WTC11 (cell line): ENCODE data around the gene PTPRF. TPM values are rescaled to one million over a fixed set of nuclear protein-coding genes. Genes with fewer than 3 reads are reported as not detected.

Experiments used
- ATAC-seq: fragments of 200-7000 bp; cut with Tn5 transposase; 2 replicates; pipeline ENCODE4 v1.10.0; 2021; ENCODE audit warnings: mild to moderate bottlenecking, moderate library complexity
- CTCF ChIA-PET: fragments of 300-600 bp; sonication (Branson Sonifier 250); formaldehyde crosslinking; loops from one replicate; lab custom pipeline; 2021; ENCODE audit warnings: antibody characterized with exemption; lab: Charles Lee
- POLR2A ChIA-PET: fragments of 350-600 bp; sonication (Branson Sonifier 250); formaldehyde crosslinking; loops from one replicate; lab custom pipeline; 2021; ENCODE audit warnings: antibody characterized with exemption; lab: Charles Lee
- DNase-seq: peaks from one replicate; pipeline ENCODE4 v3.0.0; 2021; ENCODE audit warnings: low spot score
- H3K27ac Mint-ChIP-seq: 2 replicates; pipeline ENCODE4 v1.8.0; 2021; ENCODE audit warnings: mixed read lengths
- H3K27me3 Mint-ChIP-seq: 2 replicates; pipeline ENCODE4 v1.8.0; 2021; ENCODE audit warnings: low read depth, mild to moderate bottlenecking, moderate library complexity, mixed read lengths
- H3K36me3 Mint-ChIP-seq: 2 replicates; pipeline ENCODE4 v1.8.0; 2021; ENCODE audit warnings: mixed read lengths
- H3K4me1 Mint-ChIP-seq: 2 replicates; pipeline ENCODE4 v1.8.0; 2022; ENCODE audit warnings: mixed read lengths
- H3K4me3 Mint-ChIP-seq: 2 replicates; pipeline ENCODE4 v1.8.0; 2021; ENCODE audit warnings: mild to moderate bottlenecking, moderate library complexity, mixed read lengths
- H3K9me3 Mint-ChIP-seq: 2 replicates; pipeline ENCODE4 v1.8.0; 2021; ENCODE audit warnings: mixed read lengths
- CREB1 ChIP-seq: sonication (generic); formaldehyde crosslinking; IDR thresholded peaks from 2 replicates; pipeline ENCODE4 v1.8.0; 2023; ENCODE audit warnings: mild to moderate bottlenecking, missing genetic modification reagents
- EMX1 ChIP-seq: fragments of 250-450 bp; sonication (Bioruptor Pico); IDR thresholded peaks from 2 replicates; pipeline ENCODE4 v1.8.0; 2021; ENCODE audit warnings: mild to moderate bottlenecking
- FOXK1 ChIP-seq: sonication (generic); formaldehyde crosslinking; IDR thresholded peaks from 2 replicates; pipeline ENCODE4 v1.8.0; 2022; ENCODE audit warnings: mild to moderate bottlenecking, moderate library complexity, missing genetic modification reagents
- GABPB1 ChIP-seq: sonication (generic); formaldehyde crosslinking; IDR thresholded peaks from 2 replicates; pipeline ENCODE4 v1.8.1; 2023; ENCODE audit warnings: mild to moderate bottlenecking, missing genetic modification reagents
- IRF2 ChIP-seq: sonication (generic); formaldehyde crosslinking; IDR thresholded peaks from 2 replicates; pipeline ENCODE4 v1.8.0; 2022; ENCODE audit warnings: low read depth, missing genetic modification reagents, borderline replicate concordance
- KAT7 ChIP-seq: sonication (generic); formaldehyde crosslinking; IDR thresholded peaks from 2 replicates; pipeline ENCODE4 v1.8.1; 2023; ENCODE audit warnings: missing genetic modification reagents, mild to moderate bottlenecking, borderline replicate concordance
- MXD4 ChIP-seq: fragments of 250-450 bp; sonication (Bioruptor Pico); IDR thresholded peaks from 2 replicates; pipeline ENCODE4 v1.8.0; 2021; ENCODE audit warnings: mild to moderate bottlenecking, moderate library complexity, borderline replicate concordance
- NFYB ChIP-seq: sonication (generic); formaldehyde crosslinking; conservative IDR thresholded peaks from 2 replicates; pipeline ENCODE4 v1.8.0; 2022; ENCODE audit warnings: low read depth, missing genetic modification reagents
- OVOL2 ChIP-seq: fragments of 250-450 bp; sonication (Bioruptor Pico); IDR thresholded peaks from 2 replicates; pipeline ENCODE4 v1.9.0; 2021; ENCODE audit warnings: mild to moderate bottlenecking, borderline replicate concordance
- SMAD4 ChIP-seq: sonication (generic); formaldehyde crosslinking; IDR thresholded peaks from 2 replicates; pipeline ENCODE4 v1.8.0; 2022; ENCODE audit warnings: mild to moderate bottlenecking, missing genetic modification reagents
- SOX15 ChIP-seq: fragments of 250-450 bp; sonication (Bioruptor Pico); IDR thresholded peaks from 2 replicates; pipeline ENCODE4 v1.9.0; 2021; ENCODE audit warnings: mild to moderate bottlenecking
- STAT6 ChIP-seq: sonication (generic); formaldehyde crosslinking; conservative IDR thresholded peaks from 2 replicates; pipeline ENCODE4 v1.8.1; 2023; ENCODE audit warnings: mild to moderate bottlenecking, low read depth, missing genetic modification reagents, moderate library complexity
- USF2 ChIP-seq: sonication (generic); formaldehyde crosslinking; IDR thresholded peaks from 2 replicates; pipeline ENCODE4 v1.8.1; 2023; ENCODE audit warnings: mild to moderate bottlenecking, missing genetic modification reagents, moderate library complexity
- ZBTB21 ChIP-seq: sonication (generic); formaldehyde crosslinking; IDR thresholded peaks from 2 replicates; pipeline ENCODE4 v1.8.1; 2023; ENCODE audit warnings: mild to moderate bottlenecking, missing genetic modification reagents, borderline replicate concordance
- ZNF121 ChIP-seq: sonication (generic); formaldehyde crosslinking; IDR thresholded peaks from 2 replicates; pipeline ENCODE4 v1.8.0; 2023; ENCODE audit warnings: missing genetic modification reagents
- ZNF263 ChIP-seq: sonication (generic); formaldehyde crosslinking; IDR thresholded peaks from 2 replicates; pipeline ENCODE4 v1.8.1; 2022; ENCODE audit warnings: low read depth, mild to moderate bottlenecking, moderate library complexity, missing genetic modification reagents
- ZNF281 ChIP-seq: sonication (generic); formaldehyde crosslinking; IDR thresholded peaks from 2 replicates; pipeline ENCODE4 v1.8.0; 2023; ENCODE audit warnings: mild to moderate bottlenecking, missing genetic modification reagents
- ZNF317 ChIP-seq: sonication (generic); formaldehyde crosslinking; IDR thresholded peaks from 2 replicates; pipeline ENCODE4 v1.8.1; 2023; ENCODE audit warnings: low read depth, mild to moderate bottlenecking, moderate library complexity, missing genetic modification reagents, borderline replicate concordance
- ZNF512 ChIP-seq: sonication (generic); formaldehyde crosslinking; IDR thresholded peaks from 2 replicates; pipeline ENCODE4 v1.8.1; 2022; ENCODE audit warnings: missing genetic modification reagents, borderline replicate concordance
- total RNA-seq: library from RNA; stranded (reverse); gene quantifications from 3 replicates; pipeline ENCODE4 v1.2.3, GENCODE V29; 2021
- TF ChIP-seq, protein P1 (sequence below): sonication (generic); formaldehyde crosslinking; IDR thresholded peaks from 2 replicates; pipeline ENCODE4 v1.8.1; 2023; ENCODE audit warnings: mild to moderate bottlenecking, missing genetic modification reagents, borderline replicate concordance
- TF ChIP-seq, protein P2 (sequence below): sonication (generic); formaldehyde crosslinking; IDR thresholded peaks from 2 replicates; pipeline ENCODE4 v1.8.1; 2022; ENCODE audit warnings: mild to moderate bottlenecking, missing genetic modification reagents, moderate library complexity, borderline replicate concordance

PTPRF gene
- total RNA-seq, 1 experiment from 2014 or later = 248 TPM

DNA sequence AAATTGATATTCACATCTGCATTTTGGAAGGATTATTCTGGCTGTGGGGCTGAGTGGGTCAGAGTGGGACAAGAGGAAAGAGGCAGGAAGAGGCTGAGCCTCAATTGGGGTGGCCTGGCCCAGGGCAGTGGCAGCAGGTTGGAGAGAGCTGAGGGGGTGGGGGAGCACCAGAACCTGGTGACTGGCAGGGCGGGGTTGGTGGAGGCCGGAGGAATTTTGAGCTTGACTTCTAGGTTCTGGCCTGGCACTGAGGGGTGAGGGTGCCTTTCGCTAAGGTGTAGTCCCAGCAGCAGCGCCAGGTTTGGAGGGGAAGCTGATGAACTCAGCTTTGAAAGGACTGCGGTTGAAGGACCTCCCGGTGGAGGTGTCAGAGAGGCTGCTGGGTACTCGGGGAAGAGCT, 85.7 kb downstream of the PTPRF start (continued):
- TF ChIP-seq, protein P1, sequence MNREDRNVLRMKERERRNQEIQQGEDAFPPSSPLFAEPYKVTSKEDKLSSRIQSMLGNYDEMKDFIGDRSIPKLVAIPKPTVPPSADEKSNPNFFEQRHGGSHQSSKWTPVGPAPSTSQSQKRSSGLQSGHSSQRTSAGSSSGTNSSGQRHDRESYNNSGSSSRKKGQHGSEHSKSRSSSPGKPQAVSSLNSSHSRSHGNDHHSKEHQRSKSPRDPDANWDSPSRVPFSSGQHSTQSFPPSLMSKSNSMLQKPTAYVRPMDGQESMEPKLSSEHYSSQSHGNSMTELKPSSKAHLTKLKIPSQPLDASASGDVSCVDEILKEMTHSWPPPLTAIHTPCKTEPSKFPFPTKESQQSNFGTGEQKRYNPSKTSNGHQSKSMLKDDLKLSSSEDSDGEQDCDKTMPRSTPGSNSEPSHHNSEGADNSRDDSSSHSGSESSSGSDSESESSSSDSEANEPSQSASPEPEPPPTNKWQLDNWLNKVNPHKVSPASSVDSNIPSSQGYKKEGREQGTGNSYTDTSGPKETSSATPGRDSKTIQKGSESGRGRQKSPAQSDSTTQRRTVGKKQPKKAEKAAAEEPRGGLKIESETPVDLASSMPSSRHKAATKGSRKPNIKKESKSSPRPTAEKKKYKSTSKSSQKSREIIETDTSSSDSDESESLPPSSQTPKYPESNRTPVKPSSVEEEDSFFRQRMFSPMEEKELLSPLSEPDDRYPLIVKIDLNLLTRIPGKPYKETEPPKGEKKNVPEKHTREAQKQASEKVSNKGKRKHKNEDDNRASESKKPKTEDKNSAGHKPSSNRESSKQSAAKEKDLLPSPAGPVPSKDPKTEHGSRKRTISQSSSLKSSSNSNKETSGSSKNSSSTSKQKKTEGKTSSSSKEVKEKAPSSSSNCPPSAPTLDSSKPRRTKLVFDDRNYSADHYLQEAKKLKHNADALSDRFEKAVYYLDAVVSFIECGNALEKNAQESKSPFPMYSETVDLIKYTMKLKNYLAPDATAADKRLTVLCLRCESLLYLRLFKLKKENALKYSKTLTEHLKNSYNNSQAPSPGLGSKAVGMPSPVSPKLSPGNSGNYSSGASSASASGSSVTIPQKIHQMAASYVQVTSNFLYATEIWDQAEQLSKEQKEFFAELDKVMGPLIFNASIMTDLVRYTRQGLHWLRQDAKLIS (CRISPR knock-in tag) = no peak
- no peak for TF ChIP-seq SOX15 (CRISPR knock-in tag)
- no peak for TF ChIP-seq KAT7 (CRISPR knock-in tag)
- no peak for TF ChIP-seq NFYB

GRCh38 chr1:43617011-43617410, 86.3 kb downstream of the PTPRF start:
- Mint-ChIP-seq H3K27ac (no peak overlapping the region), H3K27me3 (no peaks in the 10 kb centered on the region), H3K4me3 (no peak overlapping the region), H3K4me1 (no peaks in the 10 kb centered on the region), H3K36me3 (peaks cover 59% of the 10 kb centered on the region), H3K9me3 (no peaks in the 10 kb centered on the region)
- POLR2A ChIA-PET = interaction anchor here (0.5 to 0.8 kb wide), 3 partner anchors 33 to 158 kb away, joined by 3 to 7 read pairs (median 4); partner anchors contain the start of genes KDM4A and ST3GAL3
- DNase-seq (no peak), ATAC-seq (no peak)
- CTCF ChIA-PET = interaction anchor here (1.0 to 1.4 kb wide), 3 partner anchors 33 to 63 kb away, joined by 3 to 5 read pairs (median 4); no protein-coding TSS in a partner anchor
- TF ChIP-seq ZNF317 (CRISPR knock-in tag) = no peak
- no peak for TF ChIP-seq SOX15 (CRISPR knock-in tag)
- no peak for TF ChIP-seq EMX1
- no peak for TF ChIP-seq ZBTB21
- no peak for TF ChIP-seq OVOL2
- no peak for TF ChIP-seq CREB1 (CRISPR knock-in tag)
- TF ChIP-seq, protein P2, sequence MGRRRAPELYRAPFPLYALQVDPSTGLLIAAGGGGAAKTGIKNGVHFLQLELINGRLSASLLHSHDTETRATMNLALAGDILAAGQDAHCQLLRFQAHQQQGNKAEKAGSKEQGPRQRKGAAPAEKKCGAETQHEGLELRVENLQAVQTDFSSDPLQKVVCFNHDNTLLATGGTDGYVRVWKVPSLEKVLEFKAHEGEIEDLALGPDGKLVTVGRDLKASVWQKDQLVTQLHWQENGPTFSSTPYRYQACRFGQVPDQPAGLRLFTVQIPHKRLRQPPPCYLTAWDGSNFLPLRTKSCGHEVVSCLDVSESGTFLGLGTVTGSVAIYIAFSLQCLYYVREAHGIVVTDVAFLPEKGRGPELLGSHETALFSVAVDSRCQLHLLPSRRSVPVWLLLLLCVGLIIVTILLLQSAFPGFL (CRISPR knock-in tag) = no peak
- TF ChIP-seq ZNF512 (CRISPR knock-in tag) = no peak
- no peak for TF ChIP-seq MXD4 (CRISPR knock-in tag)
- no peak for TF ChIP-seq SMAD4 (CRISPR knock-in tag)

GRCh38 chr1:43617668-43618067, 87.0 kb downstream of the PTPRF start:
- POLR2A ChIA-PET = interaction anchor here (1.4 kb wide), 1 partner anchor 32 kb away, joined by 6 read pairs; the partner anchor contains the start of gene KDM4A
- no peak overlapping the region for H3K4me3 Mint-ChIP-seq
- CTCF ChIA-PET = no interaction called here
- H3K4me1 Mint-ChIP-seq = no peaks in the 10 kb centered on the region
- DNase-seq (no peak), ATAC-seq (no peak)
- H3K27me3 Mint-ChIP-seq = no peaks in the 10 kb centered on the region
- peaks cover 65% of the 10 kb centered on the region for H3K36me3 Mint-ChIP-seq
- no peak overlapping the region for H3K27ac Mint-ChIP-seq
- H3K9me3 Mint-ChIP-seq = no peaks in the 10 kb centered on the region
- TF ChIP-seq ZNF263 (CRISPR knock-in tag) (no peak), STAT6 (CRISPR knock-in tag) (no peak), ZNF281 (no peak), USF2 (no peak), FOXK1 (CRISPR knock-in tag) (no peak), GABPB1 (no peak), ZNF121 (no peak), KAT7 (CRISPR knock-in tag) (no peak), IRF2 (CRISPR knock-in tag) (no peak)
